SK-N-MC (cell line): ENCODE results near the gene MTRFR.

Experiments used
- EZH2 ChIP-seq: fragments of 200-600 bp; sonication (generic); IDR thresholded peaks from one replicate; pipeline ENCODE4 v1.6.1; 2017; ENCODE audit warnings: antibody characterized with exemption
- POLR2AphosphoS5 ChIP-seq: IDR thresholded peaks from 2 replicates; pipeline ENCODE4 v1.6.1; 2012; ENCODE audit warnings: mild to moderate bottlenecking, low read depth, low read length, borderline replicate concordance

- TF ChIP-seq EZH2 = no peak
- TF ChIP-seq POLR2AphosphoS5 = no peak; the same call in 1 of the 2 replicates
Observed at GRCh38 chr12:123238330-123238682, 5.1 kb downstream of the MTRFR start.
